ENCODE results near the gene ASB6.

DNA sequence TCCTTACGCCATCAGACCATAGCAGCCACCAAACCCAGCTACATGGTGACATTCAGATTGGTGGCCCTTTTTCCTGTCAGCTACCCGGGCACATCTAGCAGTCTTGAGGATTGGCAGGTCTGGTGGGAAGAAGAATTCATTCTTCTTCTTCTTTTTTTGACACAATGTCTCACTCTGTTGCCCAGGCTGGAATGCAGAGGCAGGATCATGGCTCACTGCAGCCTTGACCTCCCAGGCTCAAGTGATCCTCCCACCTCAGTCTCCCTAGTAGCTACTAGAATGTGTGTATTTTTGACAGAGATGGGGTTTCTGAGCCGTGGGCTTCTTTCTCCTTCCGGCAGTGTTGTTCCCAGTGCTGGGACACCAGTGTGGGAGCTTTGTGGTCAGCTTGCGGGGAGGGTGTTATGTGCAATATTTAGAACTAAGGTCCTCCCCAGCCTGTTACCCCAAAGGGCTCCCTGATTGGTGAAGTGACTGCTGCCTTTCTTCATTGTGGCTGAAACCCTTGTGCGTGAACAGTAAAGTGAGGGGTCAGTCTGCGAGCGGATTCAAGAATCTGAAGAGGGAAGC is 12.6 kb downstream of the ASB6 start:
- TF ChIP-seq EP300 (IDR thresholded peaks at IDR 0.05): no peak
- no peak for TF ChIP-seq POLR2A (IDR thresholded peaks at IDR 0.05)
- TF ChIP-seq, protein P1, sequence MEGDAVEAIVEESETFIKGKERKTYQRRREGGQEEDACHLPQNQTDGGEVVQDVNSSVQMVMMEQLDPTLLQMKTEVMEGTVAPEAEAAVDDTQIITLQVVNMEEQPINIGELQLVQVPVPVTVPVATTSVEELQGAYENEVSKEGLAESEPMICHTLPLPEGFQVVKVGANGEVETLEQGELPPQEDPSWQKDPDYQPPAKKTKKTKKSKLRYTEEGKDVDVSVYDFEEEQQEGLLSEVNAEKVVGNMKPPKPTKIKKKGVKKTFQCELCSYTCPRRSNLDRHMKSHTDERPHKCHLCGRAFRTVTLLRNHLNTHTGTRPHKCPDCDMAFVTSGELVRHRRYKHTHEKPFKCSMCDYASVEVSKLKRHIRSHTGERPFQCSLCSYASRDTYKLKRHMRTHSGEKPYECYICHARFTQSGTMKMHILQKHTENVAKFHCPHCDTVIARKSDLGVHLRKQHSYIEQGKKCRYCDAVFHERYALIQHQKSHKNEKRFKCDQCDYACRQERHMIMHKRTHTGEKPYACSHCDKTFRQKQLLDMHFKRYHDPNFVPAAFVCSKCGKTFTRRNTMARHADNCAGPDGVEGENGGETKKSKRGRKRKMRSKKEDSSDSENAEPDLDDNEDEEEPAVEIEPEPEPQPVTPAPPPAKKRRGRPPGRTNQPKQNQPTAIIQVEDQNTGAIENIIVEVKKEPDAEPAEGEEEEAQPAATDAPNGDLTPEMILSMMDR (IDR thresholded peaks at IDR 0.05): no peak
